Fibroblast of skin of abdomen (primary cell): ENCODE measurements around the gene F13A1.

Experiments
- DNase-seq: peaks from one replicate; pipeline ENCODE4 v3.0.0-alpha.2; 2013

Gene F13A1

GRCh38 chr6:6191909-6192308 is 128.6 kb downstream of the F13A1 start:
- no peak for DNase-seq

DNA sequence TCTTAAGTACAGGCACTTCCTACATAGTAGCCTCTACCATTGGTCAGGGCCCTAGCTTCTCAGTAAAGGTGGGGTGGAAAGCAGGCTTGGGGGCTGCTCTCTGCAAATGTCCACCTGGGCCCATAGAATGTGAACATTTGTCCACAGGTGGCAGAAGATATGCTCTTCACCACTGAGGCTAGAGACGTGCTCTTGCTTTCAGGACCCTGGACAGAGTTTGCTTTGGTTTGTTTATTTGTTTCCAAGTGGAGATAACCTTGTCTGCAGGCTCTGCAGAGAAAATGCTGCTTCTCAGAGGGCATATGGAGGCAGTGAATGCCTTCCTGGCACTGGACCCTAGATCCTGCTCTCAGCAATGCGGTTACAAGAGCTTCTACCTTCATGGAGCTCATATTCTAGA is 129.0 kb downstream of the F13A1 start:
- no peak for DNase-seq

- DNase-seq, result no peak
These were observed 139.8 kb downstream of the F13A1 start for GRCh38 chr6:6180684-6181083.

- DNase-seq, result no peak
These were observed 140.4 kb downstream of the F13A1 start for GRCh38 chr6:6179858-6180623.

DNA sequence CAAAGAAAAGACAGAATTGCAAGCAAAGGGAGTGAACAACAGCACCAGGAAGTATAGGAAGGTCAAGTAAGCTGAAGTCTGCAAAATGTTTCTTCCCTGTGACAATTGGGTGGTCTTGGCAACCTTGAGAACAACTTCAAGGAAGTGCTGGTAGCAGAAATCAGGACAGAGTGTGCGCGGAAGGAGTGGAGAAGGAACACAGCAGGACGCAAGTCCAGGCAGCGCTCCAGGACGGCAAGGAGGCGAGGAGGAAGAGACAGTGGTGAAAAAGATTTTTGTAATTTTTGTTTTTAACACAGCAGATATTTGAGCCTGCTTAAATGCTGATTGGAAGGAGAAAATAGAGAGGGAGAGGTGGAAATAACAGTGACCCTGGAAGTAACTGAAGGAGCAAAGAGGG is 141.7 kb downstream of the F13A1 start:
- DNase-seq, result no peak

GRCh38 chr6:6177754-6178153 is 142.7 kb downstream of the F13A1 start:
- DNase-seq, result no peak

- DNase-seq, result no peak
These were observed 143.8 kb downstream of the F13A1 start for GRCh38 chr6:6176586-6177228.

DNA sequence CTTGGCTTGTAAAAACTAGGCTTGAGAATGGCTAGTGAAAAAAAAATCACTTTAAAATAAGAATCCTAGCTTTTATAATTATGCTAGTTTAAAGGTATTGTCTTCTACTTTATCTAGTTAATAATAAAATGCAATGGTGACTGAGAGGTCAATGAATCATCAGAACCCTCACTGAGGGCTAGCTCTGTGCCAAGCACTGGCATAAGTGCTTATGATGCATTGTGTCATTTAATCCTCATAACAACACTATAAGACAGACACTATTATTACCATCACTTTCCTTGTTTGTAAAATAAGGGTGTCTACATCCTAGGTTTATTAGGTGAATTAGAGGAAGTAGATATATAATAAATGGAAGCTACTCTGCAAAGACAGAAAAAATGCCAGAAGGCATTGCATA is 144.3 kb downstream of the F13A1 start:
- no peak for DNase-seq

- DNase-seq, result no peak
These were observed 151.3 kb downstream of the F13A1 start for GRCh38 chr6:6169141-6169540.

- no peak for DNase-seq
These were observed 154.4 kb downstream of the F13A1 start for GRCh38 chr6:6166064-6166463.

DNA sequence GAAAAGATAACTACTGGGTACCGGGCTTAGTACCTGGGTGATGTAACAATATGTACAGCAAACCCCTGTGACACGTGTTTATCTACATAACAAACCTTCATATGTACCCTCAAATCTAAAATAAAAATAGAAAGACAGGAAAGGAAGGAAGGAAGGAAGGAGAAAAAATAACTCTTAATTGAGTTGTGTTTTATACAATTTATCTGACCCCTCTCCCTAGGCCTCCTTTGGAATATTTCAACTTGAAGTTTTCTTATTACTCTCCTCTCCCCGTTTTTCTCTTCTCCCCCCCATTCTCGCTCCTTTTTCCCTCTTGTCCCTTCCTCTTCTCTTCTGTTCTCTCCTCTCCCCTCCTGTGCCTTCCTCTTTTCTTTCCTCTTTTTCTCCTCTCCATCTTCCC is 156.1 kb downstream of the F13A1 start:
- DNase-seq, result no peak

DNA sequence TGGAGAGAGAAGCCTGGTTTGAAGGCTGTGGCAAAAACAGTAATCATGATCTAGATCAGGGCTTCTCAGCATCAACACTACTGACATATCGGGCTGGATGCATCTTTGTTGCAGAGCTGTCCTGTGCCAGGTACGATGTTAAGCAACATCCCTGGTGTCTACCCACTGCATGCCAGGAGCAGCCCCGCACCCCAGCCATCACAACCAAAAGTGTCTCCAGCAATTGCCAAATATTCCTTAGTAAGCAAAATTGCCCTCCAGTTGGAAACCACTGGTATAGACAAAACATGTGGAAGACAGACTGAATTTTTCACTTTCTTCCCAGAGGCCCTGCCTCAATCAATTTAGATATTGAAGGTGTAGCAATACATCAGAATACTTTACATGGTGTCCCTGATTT is 166.1 kb downstream of the F13A1 start:
- DNase-seq, result no peak

DNA sequence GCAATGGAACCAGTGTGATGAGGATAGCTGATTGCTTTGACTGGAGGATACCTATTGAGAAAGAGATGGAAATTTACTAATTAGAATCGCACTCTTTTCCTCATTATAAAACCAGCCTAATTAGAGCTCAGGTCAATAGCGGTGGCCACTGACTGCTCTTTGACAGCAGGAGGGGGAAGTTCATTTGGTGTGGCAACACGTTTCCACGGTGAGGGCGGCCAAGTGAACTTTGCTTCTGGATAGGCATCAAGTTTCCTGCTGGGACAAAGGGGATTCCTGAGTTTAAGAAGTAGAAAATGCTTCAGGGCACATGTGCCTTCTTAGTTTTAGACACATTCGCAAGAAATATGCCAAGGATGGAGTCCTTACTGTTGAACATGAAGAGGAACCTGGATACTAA is 168.4 kb downstream of the F13A1 start:
- DNase-seq, result no peak

GRCh38 chr6:6148192-6148815 is 172.2 kb downstream of the F13A1 start:
- no peak for DNase-seq

DNA sequence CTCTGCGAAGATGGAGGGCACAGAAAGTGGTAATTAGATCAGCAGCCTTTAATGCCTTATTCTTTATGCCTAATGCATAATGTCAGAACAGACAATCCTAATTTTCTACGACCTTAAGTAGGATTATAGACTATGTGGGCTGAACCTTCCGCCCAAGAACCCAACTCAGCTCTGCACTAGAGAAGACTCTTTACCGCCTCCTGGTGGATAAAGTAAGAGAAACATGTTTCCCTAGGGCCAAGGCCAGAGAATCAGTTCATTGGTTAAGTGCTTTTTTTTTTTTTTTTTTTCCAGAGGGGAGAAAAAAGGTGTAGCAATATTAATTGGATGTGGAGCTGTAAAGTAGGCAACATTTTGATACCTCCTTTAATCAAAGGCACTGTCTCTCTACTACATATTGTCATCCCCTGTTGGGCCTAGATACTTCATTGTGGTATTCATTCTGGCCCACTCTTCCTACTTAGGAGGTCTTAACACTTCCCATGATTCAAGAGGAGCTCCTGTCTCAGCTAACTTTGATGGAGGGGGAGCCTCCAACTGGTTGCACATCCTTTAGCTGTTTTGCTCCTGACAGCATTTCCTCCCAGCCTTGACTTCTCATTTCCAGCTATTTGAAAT is 188.9 kb downstream of the F13A1 start:
- no peak for DNase-seq

DNA sequence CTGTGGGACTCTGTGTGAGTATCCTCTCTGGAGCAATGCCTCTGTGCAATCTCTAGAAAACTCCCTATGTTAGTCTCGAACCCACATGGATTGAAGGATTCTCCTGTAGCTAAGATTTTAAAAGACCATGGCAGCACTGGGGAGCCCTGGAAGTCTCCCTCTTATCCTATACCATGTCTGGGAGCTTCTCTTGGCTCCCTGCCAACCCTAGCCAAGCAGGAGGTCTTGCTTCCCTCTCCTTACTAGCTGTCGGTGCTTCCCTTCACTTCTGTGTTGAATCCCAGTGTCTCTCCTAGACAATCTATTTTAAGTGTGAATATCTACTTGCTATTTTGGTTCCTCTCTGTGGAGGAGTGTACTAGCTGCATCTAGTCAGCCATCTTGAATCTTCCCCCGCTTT is 195.0 kb downstream of the F13A1 start:
- no peak for DNase-seq

- no peak for DNase-seq
These were observed 196.7 kb downstream of the F13A1 start for GRCh38 chr6:6123803-6124202.

- DNase-seq, result no peak
These were observed 198.5 kb downstream of the F13A1 start for GRCh38 chr6:6121943-6122342.

DNA sequence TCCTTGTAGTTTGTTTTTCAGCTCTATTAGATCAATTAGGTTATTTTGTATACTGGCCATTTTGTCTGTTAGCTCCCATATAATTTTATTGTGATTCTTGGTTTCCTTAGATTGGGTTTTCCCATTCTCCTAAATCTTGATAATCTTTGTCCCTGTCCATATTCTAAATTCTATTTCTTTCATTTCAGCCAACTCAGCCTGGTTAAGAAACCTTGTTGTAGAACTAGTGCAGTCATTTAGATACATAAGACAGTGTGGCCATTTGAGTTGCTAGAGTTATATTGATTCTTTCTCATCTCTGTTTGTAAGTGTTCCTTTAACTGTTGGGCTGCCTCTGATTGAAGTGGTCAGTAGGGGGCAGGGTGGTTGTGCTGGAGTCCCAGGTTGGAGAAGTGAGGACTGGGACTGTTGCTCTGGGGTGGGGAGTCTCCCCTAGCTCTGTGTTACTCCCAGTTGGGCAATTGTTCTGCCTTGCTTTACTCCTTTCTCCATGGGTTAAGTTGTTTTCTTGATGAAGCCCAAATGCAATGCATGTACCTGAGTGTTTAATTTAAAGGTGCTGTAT is 214.9 kb downstream of the F13A1 start:
- DNase-seq, result no peak
